A673 (cell line): ENCODE measurements around the gene CDH7.

Experiments
- CTCF ChIP-seq: fragments of 300-800, 200-600 bp; sonication (generic); conservative IDR thresholded peaks from 2 replicates; pipeline ENCODE4 v1.5.1; 2017; ENCODE audit warnings: low read depth, mild to moderate bottlenecking, antibody characterized with exemption, low read length, moderate library complexity, mixed read lengths
- EZH2 ChIP-seq: fragments of 200-600 bp; sonication (generic); IDR thresholded peaks from 2 replicates; pipeline ENCODE4 v1.6.1; 2017; ENCODE audit warnings: borderline replicate concordance, low read depth, mild to moderate bottlenecking, mixed read lengths, antibody characterized with exemption, low read length; ENCODE audit not compliant: poor library complexity, severe bottlenecking

GRCh38 chr18:65846107-65846506 is 95.3 kb downstream of the CDH7 start:
- TF ChIP-seq CTCF, result no peak
- no peak for TF ChIP-seq EZH2
